Mammary epithelial cell (primary cell): ENCODE data around the gene MKS1.

Source experiments
- EZH2 ChIP-seq: IDR thresholded peaks from 2 replicates; pipeline ENCODE4 v1.6.1; 2012; ENCODE audit warnings: low read length, inconsistent platforms, borderline replicate concordance
- TF ChIP-seq, protein P1 (sequence below), 2 donors: IDR thresholded peaks in 1 of 2; conservative IDR thresholded peaks in 1 of 2; 2 replicates each; pipeline ENCODE4 v1.5.1; 2011 to 2012; ENCODE audit warnings: inconsistent platforms in 2 of 2, low read length in 2 of 2, mild to moderate bottlenecking in 2 of 2, control low read depth in 1 of 2, low read depth in 1 of 2; ENCODE audit not compliant: insufficient read depth in 1 of 2; ENCODE audit errors: extremely low read depth in 1 of 2

DNA sequence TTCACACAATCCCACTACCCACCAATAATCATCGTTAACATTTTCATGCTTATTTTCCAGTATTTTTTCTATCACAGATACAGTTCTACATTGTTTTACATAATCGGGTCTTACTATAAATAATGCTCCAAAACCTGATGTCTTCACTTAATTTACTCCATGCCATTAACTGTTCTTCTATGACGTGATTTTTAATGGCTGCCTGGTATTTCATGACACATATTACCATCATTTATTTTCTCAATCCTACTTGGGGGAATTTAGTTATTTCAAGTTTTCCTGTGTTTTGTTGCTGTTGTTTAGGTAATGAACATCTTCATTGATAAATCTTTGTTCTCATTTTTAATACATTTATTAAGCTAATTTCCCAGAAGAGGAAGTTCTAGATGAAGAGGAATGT, 34.0 kb upstream of the MKS1 start:
- TF ChIP-seq, protein P1, sequence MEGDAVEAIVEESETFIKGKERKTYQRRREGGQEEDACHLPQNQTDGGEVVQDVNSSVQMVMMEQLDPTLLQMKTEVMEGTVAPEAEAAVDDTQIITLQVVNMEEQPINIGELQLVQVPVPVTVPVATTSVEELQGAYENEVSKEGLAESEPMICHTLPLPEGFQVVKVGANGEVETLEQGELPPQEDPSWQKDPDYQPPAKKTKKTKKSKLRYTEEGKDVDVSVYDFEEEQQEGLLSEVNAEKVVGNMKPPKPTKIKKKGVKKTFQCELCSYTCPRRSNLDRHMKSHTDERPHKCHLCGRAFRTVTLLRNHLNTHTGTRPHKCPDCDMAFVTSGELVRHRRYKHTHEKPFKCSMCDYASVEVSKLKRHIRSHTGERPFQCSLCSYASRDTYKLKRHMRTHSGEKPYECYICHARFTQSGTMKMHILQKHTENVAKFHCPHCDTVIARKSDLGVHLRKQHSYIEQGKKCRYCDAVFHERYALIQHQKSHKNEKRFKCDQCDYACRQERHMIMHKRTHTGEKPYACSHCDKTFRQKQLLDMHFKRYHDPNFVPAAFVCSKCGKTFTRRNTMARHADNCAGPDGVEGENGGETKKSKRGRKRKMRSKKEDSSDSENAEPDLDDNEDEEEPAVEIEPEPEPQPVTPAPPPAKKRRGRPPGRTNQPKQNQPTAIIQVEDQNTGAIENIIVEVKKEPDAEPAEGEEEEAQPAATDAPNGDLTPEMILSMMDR (conservative IDR thresholded peaks at IDR 0.05 in 1 of 2, IDR thresholded peaks at IDR 0.05 in 1 of 2; ENCODE audit: extremely low read depth in 1 of 2, insufficient read depth in 1 of 2, low read depth in 1 of 2, low read length in 2 of 2): no peak
- no peak for TF ChIP-seq EZH2
